SHP77 treated with DMSO at 0.1 percent for 48 hours (cell line): ENCODE data around the gene IPPK.
"Not testable (repeated sequence)": the region's sequence is repeated elsewhere in the genome, so short reads cannot be mapped to it uniquely, and the experiment has no call there.

ENCODE experiments used
- DNase-seq: peaks from one replicate; lab custom pipeline; 2025; lab: John Stamatoyannopoulos, UW

Gene IPPK

DNA sequence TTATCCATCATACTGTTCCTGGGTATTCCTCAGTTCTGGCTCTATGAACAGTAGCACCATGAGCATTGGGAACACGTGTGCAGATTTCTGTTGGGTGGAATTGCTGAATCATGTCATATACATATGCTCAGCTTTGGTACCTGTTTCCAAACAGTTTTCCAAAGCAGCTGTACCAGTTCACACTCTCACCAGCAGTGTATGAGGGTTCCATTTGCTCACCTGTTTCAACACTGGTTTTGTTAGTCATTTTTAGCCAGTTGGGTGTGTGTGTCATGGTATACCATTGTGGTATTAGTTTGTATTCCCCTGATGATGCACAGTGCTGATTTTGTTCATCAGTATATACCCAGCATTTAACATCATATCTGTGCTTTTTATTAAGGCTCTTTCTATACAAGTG, 77.4 kb downstream of the IPPK start:
- no peak for DNase-seq

DNA sequence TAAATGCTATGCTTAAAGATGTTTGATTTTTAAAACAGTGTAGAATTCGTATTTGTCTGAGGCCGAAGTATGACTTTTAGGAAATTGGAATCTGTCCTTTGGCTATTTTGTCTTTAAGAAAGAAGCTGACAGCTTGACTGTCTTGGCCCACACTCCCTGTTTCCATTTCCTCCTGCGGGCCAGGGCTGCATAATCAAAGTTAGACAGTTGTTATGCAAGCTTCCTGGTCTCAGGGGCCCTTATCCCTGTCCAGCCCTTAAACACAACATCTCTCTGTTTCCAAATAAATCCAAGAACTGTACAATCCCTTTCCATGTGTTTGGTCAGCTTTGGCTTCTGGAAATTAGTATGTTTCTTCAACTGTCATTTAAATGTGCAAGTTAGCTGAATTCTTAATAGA, 79.6 kb downstream of the IPPK start:
- no peak for DNase-seq

DNA sequence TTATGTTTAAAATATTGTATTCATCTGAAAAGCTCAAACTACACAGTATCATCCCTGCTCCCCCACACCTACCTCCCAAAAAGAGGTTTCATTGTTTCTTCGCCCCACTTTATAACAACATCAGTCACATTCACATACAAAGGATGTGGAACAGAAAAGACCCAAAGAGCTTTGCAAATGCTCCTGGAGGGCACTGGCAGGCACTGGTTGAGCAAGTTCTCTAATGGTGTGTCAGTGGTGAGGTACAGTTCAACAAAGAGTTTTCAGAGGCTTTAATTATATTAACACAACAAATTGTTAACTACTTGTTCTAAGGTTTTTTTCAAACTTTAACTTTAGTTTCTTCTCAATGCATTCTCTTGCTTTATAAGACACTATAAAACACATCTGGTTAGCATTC, 80.0 kb downstream of the IPPK start:
- no peak for DNase-seq

DNA sequence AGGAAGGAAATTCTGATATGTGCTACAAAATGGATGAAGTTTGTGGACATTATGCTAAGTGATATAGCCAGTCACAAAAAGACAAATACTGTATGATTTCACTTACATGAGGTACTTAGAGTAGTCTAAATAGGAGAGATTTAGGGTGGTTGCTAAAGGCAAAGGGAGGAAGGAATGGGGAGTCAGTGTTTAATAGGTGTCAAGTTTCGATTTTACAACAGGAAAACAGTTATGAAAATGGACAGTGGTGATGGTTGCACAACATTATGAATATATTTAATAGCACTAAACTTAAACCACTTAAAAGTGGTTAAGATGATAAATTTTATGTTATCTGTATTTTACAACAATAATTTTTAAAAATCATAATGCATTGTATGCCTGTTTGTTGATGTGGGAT, 93.8 kb downstream of the IPPK start:
- no peak for DNase-seq

DNA sequence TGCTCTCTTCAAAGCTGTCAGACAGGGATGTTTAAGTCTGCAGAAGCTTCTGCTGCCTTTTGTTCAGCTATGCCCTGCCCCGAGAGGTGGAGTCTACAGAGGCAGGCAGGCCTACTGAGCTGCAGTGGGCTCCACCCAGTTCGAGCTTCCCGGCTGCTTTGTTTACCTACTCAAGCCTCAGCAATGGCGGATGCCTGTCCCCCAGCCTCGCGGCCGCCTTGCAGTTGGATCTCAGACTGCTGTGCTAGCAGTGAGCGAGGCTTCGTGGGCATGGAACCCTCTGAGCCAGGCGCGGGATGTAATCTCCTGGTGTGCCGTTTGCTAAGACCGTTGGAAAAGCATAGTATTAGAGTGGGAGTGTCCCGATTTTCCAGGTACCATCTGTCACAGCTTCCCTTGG, 96.3 kb downstream of the IPPK start:
- DNase-seq, result not testable (repeated sequence)

DNA sequence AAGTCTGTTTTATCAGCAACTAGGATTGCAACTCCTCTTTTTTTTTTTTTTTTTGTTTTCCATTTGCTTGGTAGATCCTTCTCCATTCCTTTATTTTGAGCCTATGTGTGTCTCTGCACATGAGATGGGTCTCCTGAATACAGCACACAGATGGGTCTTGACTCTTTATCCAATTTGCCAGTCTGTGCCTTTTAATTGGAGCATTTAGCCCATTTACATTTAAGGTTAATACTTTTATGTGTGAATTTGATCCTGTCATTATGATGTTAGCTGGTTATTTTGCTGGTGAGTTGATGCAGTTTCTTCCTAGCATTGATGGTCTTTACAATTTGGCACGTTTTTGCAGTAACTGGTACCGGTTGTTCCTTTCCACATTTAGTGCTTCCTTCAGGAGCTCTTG, 98.1 kb downstream of the IPPK start:
- DNase-seq, result not testable (repeated sequence)

DNA sequence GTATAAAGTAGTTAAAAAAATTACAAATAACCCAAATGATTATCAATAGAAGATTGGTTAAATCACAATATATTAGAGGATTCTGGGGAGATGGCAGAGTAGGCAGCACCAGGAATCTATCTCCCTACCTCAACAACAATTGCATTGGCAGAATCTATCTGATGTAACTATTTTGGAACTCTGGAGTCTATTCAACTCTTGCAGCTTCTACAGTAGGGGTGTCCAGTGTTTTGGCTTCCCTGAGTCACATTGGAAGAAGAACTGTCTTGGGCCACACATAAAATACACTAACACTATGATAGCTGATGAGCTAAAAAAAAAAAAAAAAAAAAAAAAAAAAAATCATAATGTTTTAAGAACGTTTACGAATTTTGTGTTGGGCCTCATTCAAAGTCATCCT, 104.9 kb downstream of the IPPK start:
- no peak for DNase-seq

DNA sequence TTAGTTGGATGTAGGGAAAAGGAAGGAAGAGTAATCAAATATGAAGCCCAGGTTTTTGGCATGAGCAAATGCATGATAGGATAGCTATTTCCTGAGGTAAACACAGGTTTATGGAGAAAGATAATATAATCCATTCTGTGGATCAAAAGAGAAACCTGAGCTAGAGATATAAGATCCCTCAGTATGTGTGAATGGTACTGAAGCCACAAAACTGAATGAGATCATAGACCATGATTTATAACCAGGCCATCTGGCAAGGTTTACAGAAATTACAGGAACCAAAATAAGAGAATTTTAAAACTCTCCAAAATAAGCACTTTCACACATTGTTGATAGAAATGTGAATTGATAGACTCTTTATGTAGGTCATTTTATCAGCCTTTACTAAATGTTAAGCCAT, 105.4 kb downstream of the IPPK start:
- DNase-seq, result no peak
